GM11168 (cell line): ENCODE results near the gene SLC10A2.
"Not testable (repeated sequence)": the region's sequence is repeated elsewhere in the genome, so short reads cannot be mapped to it uniquely, and the experiment has no call there.

Source experiments
- in situ Hi-C: fragments of 300-500 bp; cut with MboI; formaldehyde crosslinking; loops from one replicate; pipeline ENCODE4 v1.12.0; 2022; ENCODE audit warnings: low sequenced_read_pairs; ENCODE audit not compliant: unreplicated experiment

SLC10A2 gene

GRCh38 chr13:103066079-103066780, at the start of gene SLC10A2:
SLC10A2 (minus strand) TSS chr13:103066417; CDS start chr13:103066249, 168 bp downstream.
- in situ Hi-C loops, result no loop called here

- in situ Hi-C loops, result no loop called here
These were observed 41.4 kb upstream of the SLC10A2 start for GRCh38 chr13:103107580-103107979.

- in situ Hi-C loops, result no loop called here
These were observed 38.1 kb upstream of the SLC10A2 start for GRCh38 chr13:103104340-103104739.

- in situ Hi-C loops, result not testable (repeated sequence)
These were observed 37.2 kb upstream of the SLC10A2 start for GRCh38 chr13:103103456-103103855.

GRCh38 chr13:103102482-103102881, 36.3 kb upstream of the SLC10A2 start:
- in situ Hi-C loops, result no loop called here

GRCh38 chr13:103101901-103102300, 35.7 kb upstream of the SLC10A2 start:
- in situ Hi-C loops, result no loop called here

GRCh38 chr13:103101500-103101899, 35.3 kb upstream of the SLC10A2 start:
- in situ Hi-C loops, result no loop called here

- in situ Hi-C loops, result no loop called here
These were observed 34.6 kb upstream of the SLC10A2 start for GRCh38 chr13:103100830-103101229.

GRCh38 chr13:103099722-103100293, 33.6 kb upstream of the SLC10A2 start:
- in situ Hi-C loops, result no loop called here

GRCh38 chr13:103098535-103098934, 32.3 kb upstream of the SLC10A2 start:
- in situ Hi-C loops, result no loop called here

GRCh38 chr13:103097366-103097928, 31.2 kb upstream of the SLC10A2 start:
- in situ Hi-C loops, result no loop called here

- in situ Hi-C loops, result not testable (repeated sequence)
These were observed 27.4 kb upstream of the SLC10A2 start for GRCh38 chr13:103093649-103094048.

- in situ Hi-C loops, result no loop called here
These were observed 21.1 kb upstream of the SLC10A2 start for GRCh38 chr13:103087275-103087674.

- in situ Hi-C loops, result no loop called here
These were observed 15.2 kb upstream of the SLC10A2 start for GRCh38 chr13:103081435-103081834.

- in situ Hi-C loops, result no loop called here
These were observed 11.9 kb upstream of the SLC10A2 start for GRCh38 chr13:103078158-103078557.

- in situ Hi-C loops, result no loop called here
These were observed 2.6 kb upstream of the SLC10A2 start for GRCh38 chr13:103068836-103069235.

GRCh38 chr13:103067751-103068555, 1.7 kb upstream of the SLC10A2 start:
- in situ Hi-C loops, result no loop called here

- in situ Hi-C loops, result no loop called here
These were observed 646 bp upstream of the SLC10A2 start for GRCh38 chr13:103066781-103067345.

- in situ Hi-C loops, result no loop called here
These were observed 2.8 kb downstream of the SLC10A2 start for GRCh38 chr13:103063376-103063775.

GRCh38 chr13:103062079-103062478, 4.1 kb downstream of the SLC10A2 start:
- in situ Hi-C loops, result no loop called here

- in situ Hi-C loops, result no loop called here
These were observed 10.2 kb downstream of the SLC10A2 start for GRCh38 chr13:103056008-103056407.
